Measurements from ENCODE around the gene PIN1.

Gene PIN1

DNA sequence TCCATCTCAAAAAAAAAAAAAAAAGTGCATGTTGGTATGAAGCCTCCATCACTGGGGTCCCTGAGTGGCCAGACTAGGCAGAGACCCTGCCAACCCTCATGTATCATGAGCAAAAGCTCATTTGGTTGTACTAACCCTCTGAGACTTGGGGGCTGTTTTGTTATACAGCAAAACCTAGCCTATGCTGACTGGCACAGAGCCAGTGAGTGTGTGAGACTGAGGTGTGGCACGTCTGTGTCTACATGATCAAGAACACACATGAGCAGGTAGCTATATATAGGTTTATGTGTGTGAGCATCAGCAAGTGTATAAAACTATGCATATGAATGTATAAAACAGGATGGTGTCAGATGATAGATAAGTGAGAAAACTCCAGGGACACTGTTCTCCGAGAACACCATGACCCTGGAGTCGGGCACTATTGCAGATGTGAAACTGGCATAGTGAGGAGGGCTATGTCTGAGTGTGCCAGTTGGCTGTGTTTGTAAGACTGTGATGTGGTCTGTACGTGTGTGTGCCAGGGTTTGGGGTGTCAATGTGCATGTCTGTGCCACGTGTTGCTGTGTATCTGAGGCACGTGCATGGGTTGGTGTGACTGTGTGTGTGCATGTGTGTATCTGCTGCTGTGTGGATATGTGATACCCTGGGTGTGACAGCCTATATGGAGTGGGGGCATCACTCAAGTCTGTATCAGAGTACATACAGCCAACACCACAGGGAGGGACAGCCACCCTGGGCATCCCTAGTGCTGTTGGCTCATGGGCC is 56.7 kb downstream of the PIN1 start:
- no peak for DNase-seq (ENCODE audit: low read depth)

All from stimulated activated CD8-positive, alpha-beta memory T cell treated with anti-CD3 and anti-CD28 coated beads, Interleukin-12 subunit alpha, Interleukin-12 subunit beta, amount 100 ng/mL, for 1 hour (primary cell).